ENCODE results near the gene IL17RB. TPM values are rescaled to one million over a fixed set of nuclear protein-coding genes. Genes with fewer than 3 reads are reported as not detected.

IL17RB gene
- polyA plus RNA-seq, 3 donors, result 0.13 TPM; not detected in 2

GRCh38 chr3:53801319-53801718, 45.0 kb upstream of the IL17RB start:
- Histone ChIP-seq H3K9me3 (replicated peaks in 1 of 2; ENCODE audit: control insufficient read depth in 1 of 2, insufficient read depth in 1 of 2, low read length in 2 of 2) (no peaks in the 10 kb centered on the region), H3K27me3 (ENCODE audit: control insufficient read depth in 2 of 2, insufficient read depth in 2 of 2, low read length in 2 of 2) (no peaks in the 10 kb centered on the region), H3K4me3 (replicated peaks in 1 of 3; ENCODE audit: low read depth in 2 of 3, low read length in 3 of 3) (no peak overlapping the region), H2AFZ (ENCODE audit: insufficient read depth, low read depth, low read length, poor library complexity, severe bottlenecking) (no peak overlapping the region), H3K4me2 (replicated peaks; ENCODE audit: extremely low read depth, low read length, poor library complexity, severe bottlenecking) (no peak overlapping the region), H3K27ac (ENCODE audit: low read depth in 1 of 2, low read length in 2 of 2) (no peak overlapping the region), H3K36me3 (replicated peaks in 1 of 2; ENCODE audit: control insufficient read depth in 1 of 2, insufficient read depth in 2 of 2, low read length in 2 of 2) (no peaks in the 10 kb centered on the region), H3K9ac (ENCODE audit: insufficient read depth, low read length, poor library complexity, severe bottlenecking) (no peak overlapping the region), H3K79me2 (ENCODE audit: insufficient read depth, low read length) (no peaks in the 10 kb centered on the region), H3K4me1 (ENCODE audit: control insufficient read depth in 1 of 2, insufficient read depth in 2 of 2, low read length in 2 of 2) (no peaks in the 10 kb centered on the region), H4K20me1 (ENCODE audit: insufficient read depth, low read length) (no peaks in the 10 kb centered on the region)
- Mint-ChIP-seq H3K36me3 (no peaks in the 10 kb centered on the region), H3K4me1 (no peaks in the 10 kb centered on the region), H3K27ac (no peak overlapping the region), H3K4me3 (no peak overlapping the region), H3K27me3 (ENCODE audit: low read depth in 3 of 3) (peaks cover 2 to 12% (median 7%) of the 10 kb centered on the region in 3 donors), H3K9me3 (no peaks in the 10 kb centered on the region)
- DNase-seq, result no peak
- WGBS (ENCODE audit: insufficient coverage), result 91% methylated on average over 7 of the region's 9 CpGs
- intact Hi-C loops (cut with micrococcal nuclease), result no loop called here
- TF ChIP-seq, protein P1, sequence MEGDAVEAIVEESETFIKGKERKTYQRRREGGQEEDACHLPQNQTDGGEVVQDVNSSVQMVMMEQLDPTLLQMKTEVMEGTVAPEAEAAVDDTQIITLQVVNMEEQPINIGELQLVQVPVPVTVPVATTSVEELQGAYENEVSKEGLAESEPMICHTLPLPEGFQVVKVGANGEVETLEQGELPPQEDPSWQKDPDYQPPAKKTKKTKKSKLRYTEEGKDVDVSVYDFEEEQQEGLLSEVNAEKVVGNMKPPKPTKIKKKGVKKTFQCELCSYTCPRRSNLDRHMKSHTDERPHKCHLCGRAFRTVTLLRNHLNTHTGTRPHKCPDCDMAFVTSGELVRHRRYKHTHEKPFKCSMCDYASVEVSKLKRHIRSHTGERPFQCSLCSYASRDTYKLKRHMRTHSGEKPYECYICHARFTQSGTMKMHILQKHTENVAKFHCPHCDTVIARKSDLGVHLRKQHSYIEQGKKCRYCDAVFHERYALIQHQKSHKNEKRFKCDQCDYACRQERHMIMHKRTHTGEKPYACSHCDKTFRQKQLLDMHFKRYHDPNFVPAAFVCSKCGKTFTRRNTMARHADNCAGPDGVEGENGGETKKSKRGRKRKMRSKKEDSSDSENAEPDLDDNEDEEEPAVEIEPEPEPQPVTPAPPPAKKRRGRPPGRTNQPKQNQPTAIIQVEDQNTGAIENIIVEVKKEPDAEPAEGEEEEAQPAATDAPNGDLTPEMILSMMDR (IDR thresholded peaks at IDR 0.05), result no peak

- Histone ChIP-seq H3K9ac (ENCODE audit: insufficient read depth, low read length, poor library complexity, severe bottlenecking) (no peak overlapping the region), H3K9me3 (replicated peaks in 1 of 2; ENCODE audit: control insufficient read depth in 1 of 2, insufficient read depth in 1 of 2, low read length in 2 of 2) (no peaks in the 10 kb centered on the region), H3K36me3 (replicated peaks in 1 of 2; ENCODE audit: control insufficient read depth in 1 of 2, insufficient read depth in 2 of 2, low read length in 2 of 2) (no peaks in the 10 kb centered on the region), H3K27ac (ENCODE audit: low read depth in 1 of 2, low read length in 2 of 2) (no peak overlapping the region), H3K4me3 (replicated peaks in 1 of 3; ENCODE audit: low read depth in 2 of 3, low read length in 3 of 3) (no peak overlapping the region), H3K4me2 (replicated peaks; ENCODE audit: extremely low read depth, low read length, poor library complexity, severe bottlenecking) (no peak overlapping the region), H3K79me2 (ENCODE audit: insufficient read depth, low read length) (no peaks in the 10 kb centered on the region), H4K20me1 (ENCODE audit: insufficient read depth, low read length) (no peaks in the 10 kb centered on the region), H2AFZ (ENCODE audit: insufficient read depth, low read depth, low read length, poor library complexity, severe bottlenecking) (no peak overlapping the region), H3K4me1 (ENCODE audit: control insufficient read depth in 1 of 2, insufficient read depth in 2 of 2, low read length in 2 of 2) (no peaks in the 10 kb centered on the region), H3K27me3 (ENCODE audit: control insufficient read depth in 2 of 2, insufficient read depth in 2 of 2, low read length in 2 of 2) (no peaks in the 10 kb centered on the region)
- TF ChIP-seq, protein P1 (IDR thresholded peaks at IDR 0.05), result no peak
- intact Hi-C loops (cut with micrococcal nuclease), result no loop called here
- Mint-ChIP-seq H3K27ac (peak overlapping the region in 1 of 7 donors; percentile 43), H3K27me3 (ENCODE audit: low read depth in 3 of 3) (peaks cover 2 to 13% (median 8%) of the 10 kb centered on the region in 3 donors), H3K9me3 (no peaks in the 10 kb centered on the region), H3K4me1 (no peaks in the 10 kb centered on the region), H3K36me3 (no peaks in the 10 kb centered on the region), H3K4me3 (no peak overlapping the region)
- WGBS (ENCODE audit: insufficient coverage), result 87% methylated on average over 7 of the region's 8 CpGs
- no peak for DNase-seq
Observed at GRCh38 chr3:53802256-53802880, 44.0 kb upstream of the IL17RB start.
